HCT116 (cell line): Measurements from ENCODE around the gene CDKN2A. TPM values are rescaled to one million over a fixed set of nuclear protein-coding genes. Genes with fewer than 3 reads are reported as not detected.
A peak's percentile ranks its signal among the peaks of the same experiment; 100 is the strongest.

Experiments
- ATAC-seq: fragments of 200-7000 bp; cut with Tn5 transposase; 2 replicates; pipeline ENCODE4 v1.9.1; 2020; ENCODE audit warnings: mild to moderate bottlenecking, moderate library complexity
- BruUV-seq: library from RNA; stranded (reverse); fragments of 400-500 nt; replicated peaks from 2 replicates; lab custom pipeline; 2021; lab: Mats Ljungman, UMichigan
- CTCF ChIA-PET: fragments of 300-600 bp; sonication (Branson Sonifier 250); formaldehyde crosslinking; loops from one replicate; lab custom pipeline; 2021; ENCODE audit warnings: antibody characterized with exemption; lab: Charles Lee
- POLR2A ChIA-PET: fragments of 300-600, 350-600 bp; sonication (Branson Sonifier 250); formaldehyde crosslinking; loops from one replicate; lab custom pipeline; 2021; ENCODE audit warnings: antibody characterized with exemption; lab: Charles Lee
- RAD21 ChIA-PET, 2 experiments: fragments of 300-600 bp; sonication (Branson Sonifier 250); formaldehyde crosslinking; loops; one replicate each; lab custom pipeline; 2023; ENCODE audit warnings: low total read pairs in 2 of 2; ENCODE audit not compliant: uncharacterized antibody in 2 of 2, unreplicated experiment in 2 of 2, low non-redundant PET in 1 of 2; lab: Charles Lee
- DNase-seq: peaks from one replicate; pipeline ENCODE4 v3.0.0-alpha.2; 2010; ENCODE audit warnings: low read depth, low spot score
- H2AFZ ChIP-seq: fragments of 200-600 bp; shearing (Covaris generic), sonication (generic); 2 replicates; pipeline ENCODE4 v1.6.1; 2017; ENCODE audit warnings: low read depth, mixed run types, mixed read lengths, antibody characterized with exemption, low read length; ENCODE audit not compliant: poor library complexity, severe bottlenecking
- H3K27ac ChIP-seq: 2 replicates; pipeline ENCODE4 v1.5.1; 2012; ENCODE audit warnings: low read depth, low read length
- H3K27me3 ChIP-seq: fragments of 200-600 bp; sonication (generic); 2 replicates; pipeline ENCODE4 v1.6.1; 2016; ENCODE audit warnings: mixed run types, low read length, mixed read lengths; ENCODE audit not compliant: insufficient read depth
- H3K36me3 ChIP-seq, 2 experiments: fragments of 200-500 bp in 1 of 2; fragments of 200-600 bp in 1 of 2; sonication (Bioruptor generic) in 1 of 2; sonication (generic) in 1 of 2; 2 replicates each; pipeline versions ENCODE4 v1.5.1 to v1.6.1; 2014 to 2016; ENCODE audit warnings: low read length in 2 of 2, inconsistent platforms in 1 of 2, mixed read lengths in 1 of 2, mixed run types in 1 of 2; ENCODE audit not compliant: insufficient read depth in 2 of 2, control insufficient read depth in 1 of 2
- H3K4me1 ChIP-seq, 2 experiments: fragments of 200-600 bp in 1 of 2; sonication (generic) in 1 of 2; 2 replicates each; pipeline versions ENCODE4 v1.5.1 to v1.6.1; 2012 to 2017; ENCODE audit warnings: low read length in 2 of 2, inconsistent platforms in 1 of 2, mild to moderate bottlenecking in 1 of 2, mixed read lengths in 1 of 2, mixed run types in 1 of 2, moderate library complexity in 1 of 2; ENCODE audit not compliant: insufficient read depth in 2 of 2, control insufficient read depth in 1 of 2
- H3K4me2 ChIP-seq: fragments of 200-600 bp; sonication (generic); 2 replicates; pipeline ENCODE4 v1.6.1; 2017; ENCODE audit warnings: mixed run types, low read length, mixed read lengths
- H3K4me3 ChIP-seq, 2 experiments: fragments of 200-600 bp in 1 of 2; sonication (generic) in 1 of 2; replicated peaks in 1 of 2; 2 replicates each; pipeline ENCODE4 v1.5.1; 2011 to 2016; ENCODE audit warnings: low read length in 2 of 2, control low read depth in 1 of 2, low read depth in 1 of 2, mild to moderate bottlenecking in 1 of 2, mixed read lengths in 1 of 2, mixed run types in 1 of 2
- H3K79me2 ChIP-seq: fragments of 200-600 bp; sonication (generic); 2 replicates; pipeline ENCODE4 v1.6.1; 2017; ENCODE audit warnings: mild to moderate bottlenecking, mixed run types, low read length, moderate library complexity, mixed read lengths; ENCODE audit not compliant: insufficient read depth
- H3K9ac ChIP-seq: fragments of 200-600 bp; sonication (generic); 2 replicates; pipeline ENCODE4 v1.6.1; 2016; ENCODE audit warnings: low read length, mixed read lengths
- H3K9me2 ChIP-seq: fragments of 200-600 bp; sonication (generic), shearing (Covaris generic); 2 replicates; pipeline ENCODE4 v1.6.1; 2017; ENCODE audit warnings: mixed run types, mild to moderate bottlenecking, moderate library complexity; ENCODE audit not compliant: insufficient read depth
- H3K9me3 ChIP-seq, 2 experiments: fragments of 200-500 bp in 1 of 2; fragments of 200-600 bp in 1 of 2; sonication (Bioruptor generic) in 1 of 2; sonication (generic) in 1 of 2; 2 replicates each; pipeline ENCODE4 v1.6.1; 2014 to 2017; ENCODE audit warnings: low read length in 2 of 2, mixed read lengths in 2 of 2, inconsistent platforms in 1 of 2, low read depth in 1 of 2, mild to moderate bottlenecking in 1 of 2, mixed run types in 1 of 2, moderate library complexity in 1 of 2; ENCODE audit not compliant: control insufficient read depth in 1 of 2, insufficient read depth in 1 of 2
- H4K20me1 ChIP-seq: fragments of 200-600 bp; sonication (generic), shearing (Covaris generic); 2 replicates; pipeline ENCODE4 v1.6.1; 2017; ENCODE audit warnings: mixed run types, mild to moderate bottlenecking, moderate library complexity; ENCODE audit not compliant: insufficient read depth
- CBX3 ChIP-seq: IDR thresholded peaks from 2 replicates; pipeline ENCODE4 v1.6.1; 2012; ENCODE audit warnings: low read depth
- CTCF ChIP-seq, 3 experiments: fragments of 200-600 bp in 1 of 3; sonication (generic) in 1 of 3; IDR thresholded peaks in 2 of 3; conservative IDR thresholded peaks in 1 of 3; 2 replicates each; pipeline ENCODE4 v1.5.1; 2012 to 2017; ENCODE audit warnings: low read depth in 2 of 3, low read length in 2 of 3, antibody characterized with exemption in 1 of 3, borderline replicate concordance in 1 of 3, control low read depth in 1 of 3, mild to moderate bottlenecking in 1 of 3, mixed read lengths in 1 of 3, mixed run types in 1 of 3, moderate library complexity in 1 of 3; ENCODE audit not compliant: insufficient read depth in 1 of 3
- EGR1 ChIP-seq: IDR thresholded peaks from 2 replicates; pipeline ENCODE4 v1.6.1; 2012; ENCODE audit warnings: low read depth
- ELF1 ChIP-seq: IDR thresholded peaks from 2 replicates; pipeline ENCODE4 v1.6.1; 2012; ENCODE audit warnings: low read depth, borderline replicate concordance
- EZH2 ChIP-seq: fragments of 200-600 bp; sonication (generic); IDR thresholded peaks from 2 replicates; pipeline ENCODE4 v1.6.1; 2017; ENCODE audit warnings: antibody characterized with exemption, mixed run types
- EZH2phosphoT487 ChIP-seq: fragments of 200-600 bp; IDR thresholded peaks from 2 replicates; pipeline ENCODE4 v1.6.1; 2018; ENCODE audit warnings: antibody characterized with exemption, borderline replicate concordance
- FOSL1 ChIP-seq: IDR thresholded peaks from 2 replicates; pipeline ENCODE4 v1.6.1; 2012; ENCODE audit warnings: low read depth
- SIN3A ChIP-seq: IDR thresholded peaks from 2 replicates; pipeline ENCODE4 v1.6.1; 2012; ENCODE audit warnings: low read depth
- SRF ChIP-seq: IDR thresholded peaks from 2 replicates; pipeline ENCODE4 v1.6.1; 2012; ENCODE audit warnings: low read depth
- TCF7L2 ChIP-seq: IDR thresholded peaks from 2 replicates; pipeline ENCODE4 v1.7.0; 2011; ENCODE audit warnings: borderline replicate concordance, inconsistent platforms; ENCODE audit not compliant: insufficient read depth, insufficient read length; ENCODE audit errors: extremely low read depth
- YY1 ChIP-seq: IDR thresholded peaks from 2 replicates; pipeline ENCODE4 v1.6.1; 2011; ENCODE audit warnings: low read length, low read depth, moderate library complexity, mild to moderate bottlenecking; ENCODE audit not compliant: insufficient replicate concordance; ENCODE audit errors: extremely low read depth
- ZBTB33 ChIP-seq: IDR thresholded peaks from 2 replicates; pipeline ENCODE4 v1.6.1; 2011; ENCODE audit warnings: mild to moderate bottlenecking, low read length, moderate library complexity; ENCODE audit not compliant: insufficient replicate concordance; ENCODE audit errors: extremely low read depth
- intact Hi-C: fragments of 100-400 bp; cut with micrococcal nuclease; formaldehyde crosslinking; loops from 2 replicates; pipeline ENCODE4 v1.10.0; 2022
- total RNA-seq: library from RNA; stranded (reverse); gene quantifications from one replicate; pipeline ENCODE4 v1.2.1, GENCODE V29; 2021; ENCODE audit not compliant: unreplicated experiment

Gene CDKN2A
- total RNA-seq, 1 experiment from 2014 or later: 89.7 TPM

DNA sequence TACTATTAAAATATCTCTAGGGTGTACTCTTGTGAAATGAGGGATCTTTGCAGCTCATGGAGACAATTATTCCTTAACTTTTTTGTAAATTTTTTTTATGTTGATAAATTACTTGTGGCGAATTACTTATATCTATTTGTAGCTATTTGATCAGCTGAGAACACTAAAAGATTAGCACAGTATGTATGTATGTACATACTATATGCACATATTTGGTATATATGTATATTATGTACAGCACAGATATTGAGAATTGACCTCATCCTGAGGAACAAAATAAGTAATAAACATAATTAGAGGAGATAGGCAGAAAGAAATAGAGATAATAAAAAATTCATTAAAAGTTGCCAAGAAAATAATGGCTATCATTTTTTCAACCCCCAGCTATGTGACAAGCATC is 11.8 kb downstream of the CDKN2A start (continued):
- TF ChIP-seq CTCF (IDR thresholded peaks at IDR 0.05 in 2 of 3, conservative IDR thresholded peaks at IDR 0.05 in 1 of 3; ENCODE audit: borderline replicate concordance in 1 of 3, insufficient read depth in 1 of 3, low read depth in 2 of 3, low read length in 2 of 3) (no peak), YY1 (no peak), SRF (no peak), TCF7L2 (no peak), EZH2 (no peak)

- Histone ChIP-seq H3K4me3 (no peak overlapping the region; a peak in 1 of 4 replicates), H3K79me2 (peaks cover 45% of the 10 kb centered on the region), H2AFZ (no peak overlapping the region), H3K36me3 (no peaks in the 10 kb centered on the region), H3K9me2 (no peaks in the 10 kb centered on the region), H4K20me1 (no peaks in the 10 kb centered on the region), H3K9me3 (no peaks in the 10 kb centered on the region), H3K27me3 (no peaks in the 10 kb centered on the region), H3K4me2 (peak overlapping the region; percentile 86; the same call in 1 of the 2 replicates), H3K4me1 (peaks cover 0 to 11% of the 10 kb centered on the region in 2 experiments; a peak in 2 of 4 replicates), H3K27ac (no peak overlapping the region), H3K9ac (no peak overlapping the region)
- CTCF ChIA-PET: no interaction called here
- POLR2A ChIA-PET: interaction anchor here (0.8 to 1.0 kb wide), 2 partner anchors 11 to 32 kb away, joined by 4 to 6 read pairs; no protein-coding TSS in a partner anchor
- intact Hi-C loops: no loop called here
- TF ChIP-seq FOSL1: no peak
- TF ChIP-seq ELF1: no peak
- no peak for TF ChIP-seq SIN3A
- TF ChIP-seq EGR1: no peak
- TF ChIP-seq EZH2phosphoT487: no peak
- TF ChIP-seq CBX3: no peak
- TF ChIP-seq SRF: no peak
- TF ChIP-seq CTCF (IDR thresholded peaks at IDR 0.05 in 2 of 3, conservative IDR thresholded peaks at IDR 0.05 in 1 of 3; ENCODE audit: borderline replicate concordance in 1 of 3, insufficient read depth in 1 of 3, low read depth in 2 of 3, low read length in 2 of 3): no peak
- no peak for TF ChIP-seq ZBTB33
- TF ChIP-seq EZH2: no peak
- no peak for DNase-seq
- ATAC-seq: no peak
- BruUV-seq: no TSS peak
- RAD21 ChIA-PET: no interaction called here
These were observed 17.8 kb downstream of the CDKN2A start for GRCh38 chr9:21976334-21976875.
